ENCODE measurements around the gene PRAMEF15. TPM values are rescaled to one million over a fixed set of nuclear protein-coding genes. Genes with fewer than 3 reads are reported as not detected.
A peak's percentile ranks its signal among the peaks of the same experiment; 100 is the strongest.
"Not testable (repeated sequence)": the region's sequence is repeated elsewhere in the genome, so short reads cannot be mapped to it uniquely, and the experiment has no call there.

Gene PRAMEF15
- total RNA-seq, 4 donors from 2014 or later = not detected

GRCh38 chr1:13356774-13357173 lies 41.4 kb downstream of the PRAMEF15 start:
- H3K4me1 ChIP-seq; H3K27ac ChIP-seq; intact Hi-C loops (cut with DNase I; ENCODE audit: low total_unique reads); H3K4me3 ChIP-seq; H3K36me3 ChIP-seq; DNase-seq; H3K9me3 ChIP-seq; H3K27me3 ChIP-seq: not testable (repeated sequence)
- TF ChIP-seq, protein P1, sequence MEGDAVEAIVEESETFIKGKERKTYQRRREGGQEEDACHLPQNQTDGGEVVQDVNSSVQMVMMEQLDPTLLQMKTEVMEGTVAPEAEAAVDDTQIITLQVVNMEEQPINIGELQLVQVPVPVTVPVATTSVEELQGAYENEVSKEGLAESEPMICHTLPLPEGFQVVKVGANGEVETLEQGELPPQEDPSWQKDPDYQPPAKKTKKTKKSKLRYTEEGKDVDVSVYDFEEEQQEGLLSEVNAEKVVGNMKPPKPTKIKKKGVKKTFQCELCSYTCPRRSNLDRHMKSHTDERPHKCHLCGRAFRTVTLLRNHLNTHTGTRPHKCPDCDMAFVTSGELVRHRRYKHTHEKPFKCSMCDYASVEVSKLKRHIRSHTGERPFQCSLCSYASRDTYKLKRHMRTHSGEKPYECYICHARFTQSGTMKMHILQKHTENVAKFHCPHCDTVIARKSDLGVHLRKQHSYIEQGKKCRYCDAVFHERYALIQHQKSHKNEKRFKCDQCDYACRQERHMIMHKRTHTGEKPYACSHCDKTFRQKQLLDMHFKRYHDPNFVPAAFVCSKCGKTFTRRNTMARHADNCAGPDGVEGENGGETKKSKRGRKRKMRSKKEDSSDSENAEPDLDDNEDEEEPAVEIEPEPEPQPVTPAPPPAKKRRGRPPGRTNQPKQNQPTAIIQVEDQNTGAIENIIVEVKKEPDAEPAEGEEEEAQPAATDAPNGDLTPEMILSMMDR (IDR thresholded peaks at IDR 0.05) = peak; percentile 22 to 40 (median 36)

DNA sequence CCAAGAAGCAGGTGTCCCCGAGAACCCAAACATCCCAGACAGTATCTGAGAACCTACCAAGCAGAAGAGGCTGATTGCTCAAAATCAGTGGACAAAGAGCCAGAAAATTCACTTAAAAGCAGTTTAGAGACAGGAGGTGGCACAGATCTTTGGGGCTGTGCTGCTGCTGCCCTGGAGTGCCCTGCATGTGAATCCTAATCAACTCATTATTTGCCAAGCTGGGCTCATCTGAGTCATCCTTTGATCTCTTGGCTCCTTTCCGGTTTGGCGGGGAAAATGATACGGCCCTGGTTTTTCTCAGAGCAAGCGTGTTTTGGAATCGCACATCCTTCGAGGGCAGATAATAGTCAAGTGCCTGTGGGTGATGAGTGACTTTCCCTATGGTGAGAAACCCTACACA lies 47.0 kb downstream of the PRAMEF15 start:
- H3K4me1 ChIP-seq; H3K27ac ChIP-seq; H3K4me3 ChIP-seq; H3K9me3 ChIP-seq; intact Hi-C loops (cut with DNase I; ENCODE audit: low total_unique reads); H3K36me3 ChIP-seq; DNase-seq; H3K27me3 ChIP-seq: not testable (repeated sequence)

DNA sequence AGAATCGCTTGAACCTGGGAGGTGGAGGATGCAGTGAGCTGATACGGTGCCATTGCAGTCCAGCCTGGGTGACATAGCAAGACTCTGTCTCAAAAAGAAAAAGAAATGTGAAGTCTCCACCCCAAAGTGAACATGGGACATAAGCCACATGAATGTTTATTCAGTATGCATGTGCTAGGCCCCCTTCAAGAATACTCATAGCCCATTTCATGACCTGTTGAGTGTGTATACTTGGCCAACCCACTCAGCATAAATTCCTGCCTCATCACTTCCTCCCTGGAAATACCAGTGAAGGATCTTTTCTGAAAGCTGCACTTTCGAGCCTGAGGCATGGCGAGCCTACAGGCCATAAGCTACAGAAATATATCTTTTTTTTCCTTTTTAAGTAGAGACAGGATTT lies 49.5 kb downstream of the PRAMEF15 start:
- DNase-seq; H3K4me3 ChIP-seq; H3K36me3 ChIP-seq; H3K27me3 ChIP-seq; H3K9me3 ChIP-seq; intact Hi-C loops (cut with DNase I; ENCODE audit: low total_unique reads); H3K4me1 ChIP-seq; H3K27ac ChIP-seq: not testable (repeated sequence)

DNA sequence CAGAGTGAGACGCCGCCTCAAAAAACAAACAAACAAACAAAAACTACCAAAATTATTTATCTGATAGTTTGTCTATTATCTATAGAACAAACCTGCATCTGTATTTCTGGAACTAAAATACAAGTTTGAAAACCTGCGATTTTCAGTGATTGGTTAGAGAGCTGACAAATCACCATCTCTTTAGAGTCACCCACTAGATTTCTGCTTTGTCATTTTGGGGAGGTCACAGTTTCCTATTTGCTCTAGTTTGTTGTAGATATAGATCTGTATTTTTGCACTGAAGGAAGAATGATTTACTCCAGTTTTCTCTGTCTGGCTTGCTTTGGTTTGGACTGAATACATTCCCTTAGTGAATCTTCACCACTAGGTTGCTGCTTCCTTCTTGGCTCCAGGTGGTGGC lies 51.2 kb downstream of the PRAMEF15 start:
- H3K27ac ChIP-seq; H3K27me3 ChIP-seq; DNase-seq; H3K4me3 ChIP-seq; H3K4me1 ChIP-seq; H3K9me3 ChIP-seq; H3K36me3 ChIP-seq; intact Hi-C loops (cut with DNase I; ENCODE audit: low total_unique reads): not testable (repeated sequence)

DNA sequence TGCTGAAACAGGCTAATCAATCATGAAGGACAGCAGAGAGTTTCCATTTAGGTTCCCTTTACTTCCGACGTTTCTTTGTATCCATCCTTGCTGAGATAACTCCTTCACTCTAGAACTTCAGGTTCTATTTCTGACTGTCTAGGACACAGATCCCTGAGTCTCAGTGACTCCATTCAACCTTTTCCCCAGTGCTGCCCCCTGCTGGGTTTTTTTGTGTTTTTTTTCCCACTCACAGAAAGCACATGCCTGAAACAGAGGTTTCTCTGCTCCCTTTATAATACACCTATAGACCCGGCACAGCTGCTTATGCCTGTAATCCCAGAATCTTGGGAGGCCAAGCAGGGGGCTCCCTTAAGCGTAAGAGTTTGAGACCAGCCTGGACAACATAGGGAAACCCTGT lies 53.2 kb downstream of the PRAMEF15 start:
- H3K4me1 ChIP-seq; DNase-seq; H3K4me3 ChIP-seq; H3K9me3 ChIP-seq; H3K27ac ChIP-seq; intact Hi-C loops (cut with DNase I; ENCODE audit: low total_unique reads); H3K27me3 ChIP-seq; H3K36me3 ChIP-seq: not testable (repeated sequence)

Small RNA genes lying within 50 kb of the gene (small RNA-seq; reads per million reads assigned to genes)
- gene RNU6-771P = not detected

Other genes starting within 250 kb of the PRAMEF15 start
- not detected for gene PRAMEF25, start 244.8 kb upstream of the PRAMEF15 start, total RNA-seq
- not detected for gene HNRNPCL2, start 198.7 kb upstream of the PRAMEF15 start, total RNA-seq
- not detected for gene PRAMEF26, start 159.6 kb upstream of the PRAMEF15 start, total RNA-seq
- not detected for gene HNRNPCL4, start 149.9 kb upstream of the PRAMEF15 start, total RNA-seq
- not detected for gene PRAMEF9, start 143.7 kb upstream of the PRAMEF15 start, total RNA-seq
- gene PRAMEF13, start 114.2 kb upstream of the PRAMEF15 start, total RNA-seq = not detected
- not detected for gene PRAMEF18, start 89.4 kb upstream of the PRAMEF15 start, total RNA-seq
- gene PRAMEF5, start 61.4 kb upstream of the PRAMEF15 start, total RNA-seq = not detected
- gene PRAMEF8, start 30.4 kb upstream of the PRAMEF15 start, total RNA-seq = not detected
- not detected for gene PRAMEF33, start 12.0 kb upstream of the PRAMEF15 start, total RNA-seq
- not detected for gene PRAMEF14, start 31.6 kb downstream of the PRAMEF15 start, total RNA-seq
- gene PRAMEF19, start 56.4 kb downstream of the PRAMEF15 start, total RNA-seq = not detected
- not detected for gene PRAMEF17, start 74.1 kb downstream of the PRAMEF15 start, total RNA-seq
- not detected for gene PRAMEF20, start 94.9 kb downstream of the PRAMEF15 start, total RNA-seq
- not detected for gene LRRC38, start 198.4 kb downstream of the PRAMEF15 start, total RNA-seq

All from uterus (tissue), 4 donors.